H1 (cell line): Measurements from ENCODE around the gene DNAH1. TPM values are rescaled to one million over a fixed set of nuclear protein-coding genes. Genes with fewer than 3 reads are reported as not detected.

Experiments used
- CEBPB ChIP-seq: IDR thresholded peaks from 2 replicates; pipeline ENCODE4 v1.6.1; 2012; ENCODE audit warnings: low read depth, low read length
- CHD7 ChIP-seq: fragments of 300-600 bp; sonication (generic); IDR thresholded peaks from 2 replicates; pipeline ENCODE4 v1.7.1; 2012; ENCODE audit warnings: low read length, moderate library complexity, mild to moderate bottlenecking, inconsistent platforms; ENCODE audit not compliant: insufficient replicate concordance
- EP300 ChIP-seq, 2 experiments: IDR thresholded peaks; 1 replicate in 1 of 2; 2 replicates in 1 of 2; pipeline ENCODE4 v1.6.1; 2011 to 2012; ENCODE audit warnings: low read depth in 2 of 2, low read length in 2 of 2, mild to moderate bottlenecking in 2 of 2, borderline replicate concordance in 1 of 2, inconsistent platforms in 1 of 2, moderate library complexity in 1 of 2
- KDM1A ChIP-seq: fragments of 200-600, 300-600 bp; sonication (generic); IDR thresholded peaks from 2 replicates; pipeline ENCODE4 v1.7.1; 2016; ENCODE audit warnings: mild to moderate bottlenecking, low read length, borderline replicate concordance
- MAFK ChIP-seq: IDR thresholded peaks from 2 replicates; pipeline ENCODE4 v1.6.1; 2012; ENCODE audit warnings: low read depth, mild to moderate bottlenecking, improper control_type of control experiment, low read length
- MAX ChIP-seq: IDR thresholded peaks from 2 replicates; pipeline ENCODE4 v1.6.1; 2012; ENCODE audit warnings: inconsistent platforms
- RAD21 ChIP-seq, 2 experiments: IDR thresholded peaks in 1 of 2; conservative IDR thresholded peaks in 1 of 2; 2 replicates each; pipeline ENCODE4 v1.6.1; 2011; ENCODE audit warnings: low read depth in 2 of 2, low read length in 2 of 2, improper control_type of control experiment in 1 of 2, inconsistent platforms in 1 of 2, mild to moderate bottlenecking in 1 of 2, moderate library complexity in 1 of 2
- ZNF274 ChIP-seq: IDR thresholded peaks from 2 replicates; pipeline ENCODE4 v1.7.0; 2012; ENCODE audit warnings: low read length, borderline replicate concordance; ENCODE audit errors: extremely low read depth
- polyA plus RNA-seq, 7 experiments: library from polyadenylated mRNA; depleted of rRNA in 3 of 7; stranded (reverse) in 5 of 7; unstranded in 2 of 7; fragments of >200 nt in 5 of 7; fragments of 200-250 nt in 2 of 7; gene quantifications; 1 replicate in 5 of 7; 2 replicates in 1 of 7; 4 replicates in 1 of 7; pipeline versions ENCODE4 v1.2.1 to v1.2.3, GENCODE V29; 2011 to 2013; ENCODE audit warnings: missing spikeins in 2 of 7, mixed read lengths in 2 of 7
- total RNA-seq: library from RNA; stranded (reverse); fragmentation: NEBNext Ultra II Directional; extraction: Animal tissue kit (Norgen Biotek cat#: 25700); gene quantifications from 2 replicates; pipeline ENCODE4 v1.2.1, GENCODE V29; 2021

The DNAH1 gene
- total and polyA plus RNA-seq, 2 of the 8 experiments (the other 6 are each of a cell fraction or from before 2014, with no cell fraction given): 1.0 to 1.5 TPM

DNA sequence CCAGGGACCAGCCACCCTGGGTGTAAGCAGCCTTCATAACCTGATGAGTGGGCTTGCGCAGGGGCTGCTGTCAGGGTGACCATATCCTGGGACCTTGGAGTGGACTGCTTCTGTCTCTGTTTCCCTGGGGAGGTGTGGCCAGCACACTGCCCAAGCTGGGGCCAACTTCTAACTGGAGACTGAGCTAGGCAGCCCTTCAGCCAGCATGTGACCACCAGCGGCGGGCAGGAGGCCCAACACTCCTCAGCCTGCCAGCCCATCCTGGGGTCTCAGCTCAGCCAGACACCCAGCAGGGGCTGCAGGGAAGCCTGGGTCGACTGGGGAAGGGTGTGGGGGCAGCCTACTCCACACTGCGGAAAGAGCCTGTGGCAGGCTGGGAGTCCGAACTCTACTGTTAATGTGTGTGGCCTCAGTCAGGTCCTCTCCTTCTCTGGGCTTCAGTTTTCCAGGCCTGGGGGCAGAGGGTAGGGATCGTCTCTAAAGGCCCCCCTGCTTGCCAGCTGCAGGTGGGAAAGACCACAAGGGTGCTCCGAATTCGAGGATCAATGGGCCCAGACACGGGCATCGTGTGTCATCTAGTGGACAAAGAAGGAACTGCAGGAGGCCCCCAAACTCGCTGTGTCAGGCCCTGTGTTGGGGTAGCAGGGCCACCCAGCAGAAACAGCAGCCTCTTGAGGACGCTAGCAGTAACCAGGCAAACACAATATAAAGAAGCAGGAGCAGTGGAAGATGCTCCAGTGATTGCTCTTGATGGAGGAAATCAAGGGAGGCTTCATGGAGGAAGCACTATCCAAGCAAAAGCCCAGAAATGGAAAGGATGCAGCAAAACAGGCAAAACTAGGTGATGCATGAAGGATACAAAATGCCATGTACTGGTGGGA lies 130.8 kb downstream of the DNAH1 start (continued):
- peak; percentile 67; the same call in 1 of the 2 replicates for TF ChIP-seq MAFK
- no peak for TF ChIP-seq CEBPB
- no peak for TF ChIP-seq CHD7
- TF ChIP-seq ZNF274: no peak
- TF ChIP-seq MAX: peak; percentile 40; the same call in 1 of the 2 replicates
- TF ChIP-seq KDM1A: no peak
- TF ChIP-seq EP300 (IDR thresholded peaks at IDR 0.05; ENCODE audit: borderline replicate concordance in 1 of 2, low read depth in 2 of 2, low read length in 2 of 2): no peak
- TF ChIP-seq RAD21 (IDR thresholded peaks at IDR 0.05 in 1 of 2, conservative IDR thresholded peaks at IDR 0.05 in 1 of 2; ENCODE audit: low read depth in 2 of 2, low read length in 2 of 2): peak; percentile 96 to 97
